SJCRH30 (cell line): ENCODE data around the gene HHIPL1. TPM values are rescaled to one million over a fixed set of nuclear protein-coding genes. Genes with fewer than 3 reads are reported as not detected.

Experiments used
- DNase-seq, 2 experiments: peaks; one replicate each; pipeline ENCODE4 v3.0.0-alpha.2; 2015 to 2020
- H3K27ac ChIP-seq: fragments of 250-450 bp; sonication (Bioruptor Pico); 2 replicates; pipeline ENCODE4 v1.5.1; 2020; ENCODE audit warnings: mild to moderate bottlenecking, moderate library complexity
- H3K27me3 ChIP-seq: fragments of 250-450 bp; sonication (Bioruptor Pico); 2 replicates; pipeline ENCODE4 v1.5.1; 2020; ENCODE audit warnings: mild to moderate bottlenecking, moderate library complexity
- H3K36me3 ChIP-seq: fragments of 250-450 bp; sonication (Bioruptor Pico); 2 replicates; pipeline ENCODE4 v1.5.1; 2020; ENCODE audit warnings: mild to moderate bottlenecking, moderate library complexity
- H3K4me1 ChIP-seq: fragments of 250-450 bp; sonication (Bioruptor Pico); 2 replicates; pipeline ENCODE4 v1.5.1; 2020; ENCODE audit warnings: mild to moderate bottlenecking, moderate library complexity
- H3K4me3 ChIP-seq: fragments of 250-450 bp; sonication (Bioruptor Pico); 2 replicates; pipeline ENCODE4 v1.5.1; 2020; ENCODE audit warnings: mild to moderate bottlenecking, moderate library complexity
- H3K9me3 ChIP-seq: fragments of 250-450 bp; sonication (Bioruptor Pico); replicated peaks from 2 replicates; pipeline ENCODE4 v1.5.1; 2020; ENCODE audit warnings: mild to moderate bottlenecking, moderate library complexity
- total RNA-seq: library from RNA; depleted of rRNA; stranded (reverse); fragments of >200 nt; shearing (Covaris generic); gene quantifications from 2 replicates; pipeline ENCODE4 v1.2.3, GENCODE V29; 2014; rRNA removed

Gene HHIPL1
- not detected in 2 replicates for total RNA-seq

- H3K9me3 ChIP-seq: no peaks in the 10 kb centered on the region
- no peaks in the 10 kb centered on the region for H3K36me3 ChIP-seq
- no peak within 1 kb of the TSS for H3K4me3 ChIP-seq
- DNase-seq: no peak
- H3K27ac ChIP-seq: no peak within 1 kb of the TSS
- no peaks in the 10 kb centered on the region for H3K27me3 ChIP-seq
- H3K4me1 ChIP-seq: no peaks in the 10 kb centered on the region
Measured at GRCh38 chr14:99644723-99645544, at the start of gene HHIPL1. Gene HHIPL1, plus strand, starts transcription at chr14:99645129. Its CDS starts 79 bp downstream, at chr14:99645208.

- no peaks in the 10 kb centered on the region for H3K9me3 ChIP-seq
- H3K27ac ChIP-seq: no peak overlapping the region
- H3K36me3 ChIP-seq: no peaks in the 10 kb centered on the region
- H3K27me3 ChIP-seq: no peaks in the 10 kb centered on the region
- DNase-seq: no peak
- peaks cover 9% of the 10 kb centered on the region for H3K4me1 ChIP-seq
- no peak overlapping the region for H3K4me3 ChIP-seq
Measured at GRCh38 chr14:99595524-99595923, 49.4 kb upstream of the HHIPL1 start.

- Histone ChIP-seq H3K4me1 (peaks cover 3% of the 10 kb centered on the region), H3K36me3 (no peaks in the 10 kb centered on the region), H3K27me3 (no peaks in the 10 kb centered on the region), H3K9me3 (no peaks in the 10 kb centered on the region), H3K4me3 (no peak overlapping the region), H3K27ac (no peak overlapping the region)
- no peak for DNase-seq
Measured at GRCh38 chr14:99596071-99596627, 48.8 kb upstream of the HHIPL1 start.

GRCh38 chr14:99596772-99597171 lies 48.2 kb upstream of the HHIPL1 start:
- H3K27ac ChIP-seq: no peak overlapping the region
- no peak overlapping the region for H3K4me3 ChIP-seq
- H3K4me1 ChIP-seq: no peaks in the 10 kb centered on the region; the same call in 1 of the 2 replicates
- no peaks in the 10 kb centered on the region for H3K9me3 ChIP-seq
- H3K36me3 ChIP-seq: no peaks in the 10 kb centered on the region
- no peak for DNase-seq
- H3K27me3 ChIP-seq: no peaks in the 10 kb centered on the region

GRCh38 chr14:99597911-99598600 lies 46.9 kb upstream of the HHIPL1 start:
- H3K27me3 ChIP-seq: no peaks in the 10 kb centered on the region

GRCh38 chr14:99598774-99599173 lies 46.2 kb upstream of the HHIPL1 start:
- Histone ChIP-seq H3K4me1 (peaks cover 7% of the 10 kb centered on the region; the same call in 1 of the 2 replicates), H3K9me3 (no peaks in the 10 kb centered on the region), H3K27me3 (no peaks in the 10 kb centered on the region), H3K4me3 (no peak overlapping the region), H3K36me3 (no peaks in the 10 kb centered on the region), H3K27ac (no peak overlapping the region)
- DNase-seq: no peak

More at GRCh38 chr14:99597911-99598600, 46.9 kb upstream of the HHIPL1 start:
- Histone ChIP-seq H3K9me3 (no peaks in the 10 kb centered on the region), H3K4me1 (peaks cover 7% of the 10 kb centered on the region; the same call in 1 of the 2 replicates), H3K27ac (no peak overlapping the region), H3K4me3 (no peak overlapping the region), H3K36me3 (no peaks in the 10 kb centered on the region)
- no peak for DNase-seq

GRCh38 chr14:99599393-99599792 lies 45.5 kb upstream of the HHIPL1 start:
- Histone ChIP-seq H3K4me1 (peaks cover 7% of the 10 kb centered on the region; the same call in 1 of the 2 replicates), H3K27me3 (no peaks in the 10 kb centered on the region)
- DNase-seq: no peak

GRCh38 chr14:99600232-99600888 lies 44.6 kb upstream of the HHIPL1 start:
- H3K36me3 ChIP-seq: no peaks in the 10 kb centered on the region
- H3K4me3 ChIP-seq: no peak overlapping the region
- H3K4me1 ChIP-seq: peaks cover 7% of the 10 kb centered on the region; the same call in 1 of the 2 replicates
- H3K9me3 ChIP-seq: no peaks in the 10 kb centered on the region
- no peaks in the 10 kb centered on the region for H3K27me3 ChIP-seq
- H3K27ac ChIP-seq: no peak overlapping the region
- no peak for DNase-seq

More at GRCh38 chr14:99599393-99599792, 45.5 kb upstream of the HHIPL1 start:
- no peaks in the 10 kb centered on the region for H3K36me3 ChIP-seq
- no peak overlapping the region for H3K27ac ChIP-seq
- no peaks in the 10 kb centered on the region for H3K9me3 ChIP-seq
- H3K4me3 ChIP-seq: no peak overlapping the region

- Histone ChIP-seq H3K36me3 (no peaks in the 10 kb centered on the region), H3K27me3 (no peaks in the 10 kb centered on the region), H3K4me1 (peaks cover 15% of the 10 kb centered on the region), H3K9me3 (no peaks in the 10 kb centered on the region), H3K27ac (no peak overlapping the region), H3K4me3 (no peak overlapping the region)
- no peak for DNase-seq
Measured at GRCh38 chr14:99601361-99601831, 43.5 kb upstream of the HHIPL1 start.

GRCh38 chr14:99602054-99602787 lies 42.7 kb upstream of the HHIPL1 start:
- Histone ChIP-seq H3K36me3 (no peaks in the 10 kb centered on the region), H3K4me1 (peaks cover 15% of the 10 kb centered on the region), H3K4me3 (no peak overlapping the region), H3K27me3 (no peaks in the 10 kb centered on the region), H3K27ac (no peak overlapping the region), H3K9me3 (no peaks in the 10 kb centered on the region)
- DNase-seq: no peak

- no peak overlapping the region for H3K27ac ChIP-seq
- DNase-seq: no peak
- H3K9me3 ChIP-seq: no peaks in the 10 kb centered on the region
- no peaks in the 10 kb centered on the region for H3K36me3 ChIP-seq
- peaks cover 15% of the 10 kb centered on the region for H3K4me1 ChIP-seq
- no peak overlapping the region for H3K4me3 ChIP-seq
- no peaks in the 10 kb centered on the region for H3K27me3 ChIP-seq
Measured at GRCh38 chr14:99602788-99603415, 42.0 kb upstream of the HHIPL1 start.

GRCh38 chr14:99603471-99604277 lies 41.3 kb upstream of the HHIPL1 start, which contains the start of gene CCDC85C:
Gene CCDC85C, minus strand, starts transcription at chr14:99604207. Its CDS starts 248 bp downstream, at chr14:99603959.
- H3K9me3 ChIP-seq: no peaks in the 10 kb centered on the region
- H3K4me3 ChIP-seq: peak within 1 kb of the TSS; percentile 75
- H3K4me1 ChIP-seq: peaks cover 15% of the 10 kb centered on the region
- DNase-seq: peak; percentile 50 to 52
- peak within 1 kb of the TSS; percentile 77 for H3K27ac ChIP-seq
- H3K36me3 ChIP-seq: no peaks in the 10 kb centered on the region
- no peaks in the 10 kb centered on the region for H3K27me3 ChIP-seq

GRCh38 chr14:99604278-99604765 lies 40.6 kb upstream of the HHIPL1 start:
- Histone ChIP-seq H3K9me3 (no peaks in the 10 kb centered on the region), H3K4me3 (peak overlapping the region; percentile 75), H3K27ac (peak overlapping the region; percentile 77), H3K27me3 (no peaks in the 10 kb centered on the region), H3K4me1 (peaks cover 15% of the 10 kb centered on the region), H3K36me3 (no peaks in the 10 kb centered on the region)
- DNase-seq: peak; percentile 90 to 94
